Neural cell (in vitro differentiated cells): ENCODE measurements around the gene MCCD1. TPM values are rescaled to one million over a fixed set of nuclear protein-coding genes. Genes with fewer than 3 reads are reported as not detected.

Experiments used
- H2AFZ ChIP-seq: fragments of 200-600, 300-800 bp; sonication (generic), shearing (Covaris generic); 2 replicates; pipeline ENCODE4 v1.6.0; 2014; ENCODE audit warnings: low read depth, mild to moderate bottlenecking, antibody characterized with exemption, low read length, moderate library complexity
- H3F3A ChIP-seq: fragments of 200-600 bp; shearing (Covaris generic); 2 replicates; pipeline ENCODE4 v1.6.1; 2016; ENCODE audit warnings: mild to moderate bottlenecking, moderate library complexity, mixed read lengths, antibody characterized with exemption, low read length; ENCODE audit not compliant: insufficient read depth, poor library complexity, severe bottlenecking
- H3K27ac ChIP-seq: fragments of 200-600, 300-800 bp; sonication (generic), shearing (Covaris generic); 2 replicates; pipeline ENCODE4 v1.5.1; 2014; ENCODE audit warnings: mild to moderate bottlenecking, low read length, moderate library complexity
- H3K27me3 ChIP-seq: fragments of 300-800, 200-600 bp; sonication (generic), shearing (Covaris generic); 2 replicates; pipeline ENCODE4 v1.6.0; 2014; ENCODE audit warnings: mild to moderate bottlenecking, low read depth, low read length, moderate library complexity; ENCODE audit not compliant: insufficient read depth
- H3K36me3 ChIP-seq: fragments of 300-800, 200-600 bp; sonication (generic), shearing (Covaris generic); 2 replicates; pipeline ENCODE4 v1.5.1; 2014; ENCODE audit warnings: mild to moderate bottlenecking, antibody characterized with exemption, low read length, moderate library complexity; ENCODE audit not compliant: insufficient read depth
- H3K4me2 ChIP-seq: fragments of 300-800, 200-600 bp; sonication (generic), shearing (Covaris generic); 2 replicates; pipeline ENCODE4 v1.6.0; 2014; ENCODE audit warnings: mild to moderate bottlenecking, low read length
- H3K4me3 ChIP-seq: fragments of 300-800, 200-600 bp; sonication (generic), shearing (Covaris generic); 2 replicates; pipeline ENCODE4 v1.5.1; 2014; ENCODE audit warnings: mild to moderate bottlenecking, low read length, moderate library complexity
- H3K79me2 ChIP-seq: fragments of 200-600 bp; shearing (Covaris generic); replicated peaks from 2 replicates; pipeline ENCODE4 v1.6.0; 2014; ENCODE audit warnings: mild to moderate bottlenecking, low read length, moderate library complexity; ENCODE audit not compliant: insufficient read depth
- H3K9ac ChIP-seq: fragments of 300-800, 200-600 bp; sonication (generic), shearing (Covaris generic); 2 replicates; pipeline ENCODE4 v1.6.1; 2016; ENCODE audit warnings: mild to moderate bottlenecking, low read length, mixed read lengths
- H3K9me2 ChIP-seq: fragments of 200-600 bp; shearing (Covaris generic); 2 replicates; pipeline ENCODE4 v1.6.1; 2016; ENCODE audit warnings: mild to moderate bottlenecking, low read length, mixed read lengths; ENCODE audit not compliant: insufficient read depth
- H3K9me3 ChIP-seq: fragments of 200-600, 300-800 bp; sonication (generic), shearing (Covaris generic); 2 replicates; pipeline ENCODE4 v1.6.1; 2016; ENCODE audit warnings: mild to moderate bottlenecking, mixed run types, low read length, moderate library complexity, mixed read lengths
- H4K20me1 ChIP-seq: fragments of 200-600 bp; shearing (Covaris generic); 2 replicates; pipeline ENCODE4 v1.6.1; 2016; ENCODE audit warnings: mild to moderate bottlenecking, mixed run types; ENCODE audit not compliant: insufficient read depth
- CTCF ChIP-seq: fragments of 450-650 bp; IDR thresholded peaks from 2 replicates; pipeline ENCODE4 v1.5.1; 2014; ENCODE audit warnings: antibody characterized with exemption, mild to moderate bottlenecking, moderate library complexity; ENCODE audit not compliant: poor library complexity, severe bottlenecking
- EP300 ChIP-seq: fragments of 450-650 bp; conservative IDR thresholded peaks from 2 replicates; pipeline ENCODE4 v1.6.1; 2014; ENCODE audit warnings: antibody characterized with exemption, mild to moderate bottlenecking, moderate library complexity; ENCODE audit not compliant: poor library complexity, severe bottlenecking
- EZH2 ChIP-seq: fragments of 200-600, 300-800 bp; shearing (Covaris generic), sonication (generic); IDR thresholded peaks from 2 replicates; pipeline ENCODE4 v1.6.1; 2014; ENCODE audit warnings: antibody characterized with exemption, low read length, borderline replicate concordance, mild to moderate bottlenecking; ENCODE audit not compliant: insufficient read depth, poor library complexity, severe bottlenecking
- MXI1 ChIP-seq: fragments of 450-650 bp; conservative IDR thresholded peaks from 2 replicates; pipeline ENCODE4 v1.6.1; 2014; ENCODE audit warnings: antibody characterized with exemption, mild to moderate bottlenecking; ENCODE audit not compliant: poor library complexity, severe bottlenecking
- POLR2AphosphoS5 ChIP-seq: IDR thresholded peaks from 2 replicates; pipeline ENCODE4 v1.6.1; 2012
- RAD21 ChIP-seq: fragments of 450-650 bp; conservative IDR thresholded peaks from 2 replicates; pipeline ENCODE4 v1.6.1; 2014; ENCODE audit warnings: antibody characterized with exemption, mild to moderate bottlenecking, moderate library complexity
- REST ChIP-seq: IDR thresholded peaks from 2 replicates; pipeline ENCODE4 v1.6.1; 2012; ENCODE audit warnings: borderline replicate concordance
- SMC3 ChIP-seq: fragments of 450-650 bp; conservative IDR thresholded peaks from 2 replicates; pipeline ENCODE4 v1.6.1; 2014; ENCODE audit warnings: antibody characterized with exemption, mild to moderate bottlenecking, moderate library complexity; ENCODE audit not compliant: poor library complexity
- TAF1 ChIP-seq: IDR thresholded peaks from 2 replicates; pipeline ENCODE4 v1.6.1; 2012; ENCODE audit warnings: low read depth
- polyA plus RNA-seq: library from polyadenylated mRNA; depleted of rRNA; stranded (reverse); fragments of >200 nt; gene quantifications from 2 replicates; pipeline ENCODE4 v1.2.3, GENCODE V29; 2014

MCCD1 gene
- polyA plus RNA-seq, 1 donor from 2014 or later: not detected

- H3K4me3 ChIP-seq: no peak overlapping the region
- TF ChIP-seq TAF1 (no peak), SMC3 (no peak), RAD21 (no peak), REST (no peak), CTCF (no peak), MXI1 (no peak)
- H3K9me3 ChIP-seq: no peaks in the 10 kb centered on the region
- H2AFZ ChIP-seq: no peak overlapping the region
- H3K9ac ChIP-seq: no peak overlapping the region
- no peak overlapping the region for H3K27ac ChIP-seq
- no peak overlapping the region for H3K4me2 ChIP-seq
- no peaks in the 10 kb centered on the region for H4K20me1 ChIP-seq
- no peaks in the 10 kb centered on the region for H3F3A ChIP-seq
- H3K79me2 ChIP-seq: no peaks in the 10 kb centered on the region
- H3K9me2 ChIP-seq: no peaks in the 10 kb centered on the region
- no peaks in the 10 kb centered on the region for H3K36me3 ChIP-seq
- no peaks in the 10 kb centered on the region for H3K27me3 ChIP-seq
Observed at GRCh38 chr6:31513456-31514165, 15.2 kb upstream of the MCCD1 start.

- Histone ChIP-seq H3F3A (no peaks in the 10 kb centered on the region), H3K27ac (no peak overlapping the region), H3K36me3 (no peaks in the 10 kb centered on the region), H2AFZ (no peak overlapping the region), H3K9me2 (no peaks in the 10 kb centered on the region), H4K20me1 (no peaks in the 10 kb centered on the region), H3K9me3 (no peaks in the 10 kb centered on the region), H3K4me2 (no peak overlapping the region), H3K4me3 (no peak overlapping the region), H3K9ac (no peak overlapping the region), H3K79me2 (no peaks in the 10 kb centered on the region), H3K27me3 (no peaks in the 10 kb centered on the region)
- TF ChIP-seq TAF1 (no peak), EP300 (no peak), RAD21 (no peak), CTCF (no peak), POLR2AphosphoS5 (no peak), EZH2 (no peak), SMC3 (no peak), REST (no peak), MXI1 (no peak)
Observed at GRCh38 chr6:31521835-31522234, 6.9 kb upstream of the MCCD1 start.
